GM12872 (cell line): Measurements from ENCODE around the gene CNTNAP2.

Experiments
- CTCF ChIP-seq: IDR thresholded peaks from 3 replicates; pipeline ENCODE4 v1.5.1; 2011; ENCODE audit warnings: low read depth, mild to moderate bottlenecking, low read length, moderate library complexity; ENCODE audit not compliant: insufficient read depth

Gene CNTNAP2

DNA sequence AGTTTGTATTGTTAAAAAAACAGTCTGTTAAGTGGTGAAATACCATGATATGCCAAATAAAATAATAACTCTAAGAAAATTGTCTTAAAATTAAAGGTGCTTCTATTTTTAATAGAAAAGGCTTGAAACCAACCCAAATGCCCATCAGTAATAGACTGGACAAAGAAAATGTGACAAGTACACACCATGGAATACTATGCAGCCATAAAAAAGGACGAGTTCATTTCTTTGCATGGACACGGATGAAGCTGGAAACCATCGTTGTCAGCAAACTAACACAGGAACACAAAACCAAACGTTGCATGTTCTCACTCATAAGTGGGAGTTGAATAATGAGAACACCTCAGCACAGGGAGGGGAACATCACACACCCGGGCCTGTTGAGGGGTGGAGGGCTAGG is 7.1 kb downstream of the CNTNAP2 start:
- no peak for TF ChIP-seq CTCF

DNA sequence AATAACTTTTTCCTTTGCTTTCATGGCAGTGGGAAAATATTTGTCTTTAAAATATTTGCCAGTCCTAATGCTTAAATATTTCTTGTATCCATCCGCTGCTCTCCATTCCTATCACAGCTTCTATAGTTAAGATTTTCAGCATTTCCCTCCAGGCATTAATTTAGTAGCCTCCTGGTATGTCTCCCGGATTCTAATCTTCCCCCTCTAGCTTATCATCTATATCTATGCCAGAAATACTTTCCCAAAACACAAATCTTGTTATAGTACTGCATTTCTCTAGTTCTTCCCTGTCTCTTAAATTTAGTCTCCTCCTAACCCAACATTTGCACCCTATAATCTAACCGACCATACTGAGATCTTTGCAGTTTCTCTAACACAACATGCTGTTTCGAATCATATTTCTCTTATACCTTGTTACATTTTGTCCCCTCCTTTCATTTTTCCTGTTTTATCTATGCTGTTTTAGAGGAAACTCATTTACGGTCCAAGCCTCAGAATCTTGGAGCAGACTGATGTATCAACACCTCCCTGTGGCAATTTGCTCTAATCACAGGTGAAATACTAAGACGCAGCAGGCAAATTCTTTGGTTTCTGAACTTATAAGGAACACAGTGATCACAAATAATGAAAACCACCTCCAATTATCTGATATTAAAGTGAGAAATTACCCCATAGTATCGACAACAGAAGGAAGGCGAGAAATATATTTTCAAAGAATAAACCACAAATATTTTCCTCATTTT is 10.3 kb downstream of the CNTNAP2 start:
- no peak for TF ChIP-seq CTCF

- no peak for TF ChIP-seq CTCF
Measured at GRCh38 chr7:146129296-146129695, 12.7 kb downstream of the CNTNAP2 start.

- no peak for TF ChIP-seq CTCF
Measured at GRCh38 chr7:146129997-146130396, 13.4 kb downstream of the CNTNAP2 start.

DNA sequence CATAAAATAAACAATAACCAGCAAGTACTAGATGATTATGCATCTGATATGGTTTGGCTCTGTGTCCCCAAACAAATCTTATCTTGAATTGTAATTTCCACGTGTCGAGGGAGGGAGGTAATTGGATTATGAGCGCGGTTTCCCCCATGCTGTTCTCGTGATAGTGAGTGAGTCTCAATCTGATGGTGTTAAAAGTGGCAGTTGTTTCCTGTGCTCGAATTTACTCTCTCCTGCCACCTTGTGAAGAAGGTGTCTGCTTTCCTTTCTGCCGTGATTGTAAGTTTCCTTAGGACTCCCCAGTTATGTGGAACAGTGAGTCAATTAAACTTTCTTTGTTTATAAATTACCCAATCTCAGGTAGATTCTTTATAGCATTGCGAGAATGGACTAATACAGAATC is 15.1 kb downstream of the CNTNAP2 start:
- no peak for TF ChIP-seq CTCF

GRCh38 chr7:146136357-146136875 is 19.8 kb downstream of the CNTNAP2 start:
- no peak for TF ChIP-seq CTCF

GRCh38 chr7:146138926-146139325 is 22.3 kb downstream of the CNTNAP2 start:
- TF ChIP-seq CTCF: no peak
